Renal cortex interstitium (tissue), 11 donors: Measurements from ENCODE around the gene SYT5. TPM values are rescaled to one million over a fixed set of nuclear protein-coding genes. Genes with fewer than 3 reads are reported as not detected.
"Not testable (repeated sequence)": the region's sequence is repeated elsewhere in the genome, so short reads cannot be mapped to it uniquely, and the experiment has no call there.

ENCODE experiments used
- DNase-seq, 11 donors: peaks; one replicate each; pipeline ENCODE4 v3.0.0-alpha.2; 2013; ENCODE audit warnings: low read depth in 9 of 11, low spot score in 4 of 11; ENCODE audit errors: extremely low read depth in 1 of 11
- polyA plus RNA-seq, 3 donors: library from polyadenylated mRNA; unstranded; fragments of 120-200 nt; gene quantifications; one replicate each; pipeline ENCODE4 v1.2.1, GENCODE V29; 2013; ENCODE audit not compliant: insufficient read length in 3 of 3

SYT5 gene
- polyA plus RNA-seq, 3 donors = 0.11 to 0.47 (median 0.44) TPM

DNA sequence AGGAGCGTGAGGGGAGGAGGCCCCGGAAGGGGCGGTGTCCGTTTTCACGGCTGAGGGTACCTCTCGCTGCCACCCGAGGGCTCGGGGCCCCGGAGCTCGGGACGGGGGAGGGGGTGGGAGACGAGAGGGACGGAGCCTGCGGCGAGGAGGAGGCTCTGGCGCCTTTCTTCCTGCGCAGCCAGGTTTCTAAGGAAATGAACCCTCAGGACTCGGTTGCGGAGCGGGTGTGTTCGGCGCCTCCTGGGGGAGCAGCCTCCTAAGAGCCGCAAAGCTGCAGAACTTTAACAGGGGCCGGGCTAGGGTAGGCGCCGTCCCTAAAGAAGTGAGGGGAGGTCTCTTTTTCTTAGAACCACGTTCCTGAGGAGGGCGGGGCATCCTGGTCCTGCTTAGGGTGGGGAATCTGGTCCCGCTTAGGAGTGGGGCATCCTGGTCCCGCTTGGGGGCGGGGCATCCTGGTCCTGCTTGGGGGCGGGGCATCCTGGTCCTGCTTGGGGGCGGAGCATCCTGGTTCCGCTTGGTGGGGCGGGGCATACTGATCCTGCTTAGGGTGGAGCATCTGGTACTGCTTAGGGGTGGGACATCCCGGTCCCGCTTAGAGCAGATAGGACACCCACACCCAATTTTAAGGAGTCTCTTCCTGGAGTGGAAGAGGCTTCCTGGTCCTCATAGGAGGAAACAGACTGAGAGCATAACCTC lies 6.2 kb downstream of the SYT5 start:
- peak in 1 of 11 donors; percentile 18 for DNase-seq

DNA sequence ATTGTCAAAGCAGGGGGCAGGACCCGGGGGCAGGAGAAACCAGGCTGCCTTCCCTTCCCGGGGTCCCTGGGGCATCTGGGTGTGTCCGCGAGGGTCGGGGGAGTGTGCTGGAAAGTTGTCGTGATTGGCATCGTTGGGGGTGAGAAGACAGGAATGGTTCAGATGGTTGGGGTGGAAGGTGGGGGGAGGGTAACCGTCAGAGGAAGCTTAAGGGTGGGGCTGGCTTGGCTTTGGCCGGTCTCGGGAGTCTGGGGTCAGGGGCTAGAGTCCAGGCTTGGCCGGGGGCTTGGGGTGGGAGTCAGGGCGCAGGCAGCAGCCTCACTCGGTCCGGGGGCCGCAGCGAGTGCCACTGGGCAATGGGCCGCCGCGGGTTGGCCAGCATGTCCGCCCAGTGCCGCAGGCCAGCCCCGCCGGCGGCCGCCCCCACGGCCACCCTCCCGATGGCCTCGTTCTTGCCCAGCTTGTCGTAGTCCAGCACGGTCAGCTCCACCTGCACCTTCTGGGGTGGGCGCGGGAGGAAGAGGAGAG lies 6.8 kb downstream of the SYT5 start:
- no peak for DNase-seq

DNA sequence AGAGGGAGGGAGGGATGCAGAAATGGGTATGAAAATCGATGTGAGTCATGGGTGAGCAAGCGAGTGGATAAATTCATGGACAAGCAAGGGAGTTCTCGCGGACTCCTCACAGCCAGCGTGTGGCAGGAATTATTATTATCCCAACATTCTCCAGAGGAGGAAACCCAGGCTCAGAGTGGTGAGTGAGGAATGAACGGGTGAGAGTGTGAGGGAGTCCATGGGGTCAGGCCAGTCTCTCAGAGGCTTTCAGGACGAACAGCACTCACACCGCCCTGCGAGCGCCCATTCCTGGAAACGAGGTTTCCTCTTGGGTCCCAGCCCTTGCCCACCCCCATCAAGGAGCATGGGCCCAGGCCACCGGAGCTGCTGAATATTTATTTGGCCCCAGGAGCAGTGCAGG lies 7.3 kb downstream of the SYT5 start:
- no peak for DNase-seq

DNA sequence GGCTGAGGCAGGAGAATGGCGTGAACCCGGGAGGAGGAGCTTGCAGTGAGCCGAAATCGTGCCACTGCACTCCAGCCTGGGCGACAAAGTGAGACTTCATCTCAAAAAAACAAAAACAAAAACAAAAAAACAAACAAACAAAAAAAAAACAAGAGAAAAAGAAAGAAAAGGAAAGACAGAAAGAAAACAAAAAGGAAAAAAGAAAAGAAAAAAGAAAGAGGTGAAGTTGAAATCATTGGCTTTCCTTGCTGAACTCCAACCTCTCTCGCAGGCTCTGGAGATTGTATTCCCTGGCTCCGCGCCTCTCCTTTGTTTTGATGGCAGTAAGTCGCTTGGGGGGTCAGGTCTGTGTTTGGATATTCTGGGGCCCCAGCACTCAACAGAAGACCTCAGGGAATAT lies 7.8 kb downstream of the SYT5 start:
- not testable (repeated sequence) for DNase-seq

DNA sequence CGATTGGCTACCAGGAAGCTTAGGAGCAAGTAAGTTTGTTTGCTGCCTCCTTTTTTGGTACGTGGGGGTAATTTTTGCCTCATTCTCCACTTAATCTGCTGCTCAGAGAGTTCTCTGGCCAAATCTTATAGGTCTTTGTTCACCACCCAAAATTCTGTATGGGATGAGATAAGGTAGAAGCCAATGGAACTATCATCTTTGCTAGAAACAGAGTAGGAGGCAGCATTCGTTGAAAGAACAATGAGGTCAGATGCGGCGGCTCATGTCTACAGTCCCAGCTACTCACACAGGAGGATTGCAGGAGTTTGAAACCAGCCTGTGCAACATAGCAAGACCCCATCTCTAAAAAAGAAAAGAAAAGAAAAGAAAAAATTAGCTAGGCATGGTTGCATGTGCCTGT lies 8.6 kb downstream of the SYT5 start:
- DNase-seq = no peak

DNA sequence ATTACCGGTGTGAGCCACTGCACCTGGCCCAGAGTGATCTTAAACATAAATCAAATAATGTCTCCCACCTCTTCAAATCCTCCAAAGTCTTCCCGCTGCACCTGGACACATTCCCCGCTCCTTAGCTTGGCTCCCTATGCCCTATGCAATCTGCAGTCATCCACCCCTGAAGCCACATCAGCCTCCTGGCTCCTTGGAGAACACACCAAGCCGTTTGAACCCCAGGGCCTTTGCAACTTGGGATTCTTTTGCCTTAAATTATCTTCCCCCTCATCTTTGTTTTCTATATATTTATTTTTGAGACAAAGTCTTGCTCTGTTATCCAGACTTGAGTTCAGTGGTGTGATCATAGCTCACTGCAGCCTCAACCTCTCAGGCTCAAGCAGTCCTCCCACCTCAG lies 11.0 kb downstream of the SYT5 start:
- no peak for DNase-seq

DNA sequence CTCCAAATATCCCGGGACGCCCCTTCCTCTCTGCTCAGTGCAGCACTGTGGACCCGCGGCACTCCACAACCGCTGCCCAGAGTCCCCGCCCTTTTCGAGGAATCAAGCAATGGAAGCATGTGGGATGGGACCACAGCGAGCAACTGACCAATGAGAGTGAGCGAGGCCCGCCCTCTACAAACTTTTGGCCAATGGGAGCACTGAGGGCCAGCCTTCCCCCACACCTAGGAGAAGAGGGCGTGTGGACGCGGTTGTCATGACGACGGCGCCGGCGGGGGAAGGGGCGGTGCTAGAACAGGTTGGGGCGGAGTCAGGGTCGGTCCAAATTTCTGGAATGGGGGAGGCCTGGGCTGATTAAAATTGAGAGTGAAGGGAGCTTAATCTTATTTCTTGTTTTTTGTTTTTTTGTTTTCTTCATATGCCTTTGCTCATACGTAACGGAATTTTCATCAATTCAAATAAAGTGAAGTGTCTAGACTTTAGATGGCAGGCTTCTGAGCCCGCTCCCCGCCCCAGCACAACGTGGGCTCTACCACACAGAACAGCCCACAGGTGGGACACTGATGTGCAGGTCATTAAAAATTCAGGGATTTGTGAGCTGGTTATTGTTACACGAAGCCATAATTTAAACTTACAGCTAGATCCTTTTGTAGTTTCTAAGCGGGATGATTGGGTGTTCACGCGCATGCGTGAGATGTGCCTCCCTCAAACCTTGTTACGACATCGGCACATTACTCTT lies 13.4 kb downstream of the SYT5 start, which contains the start of gene DNAAF3:
TSS of gene DNAAF3 (minus strand) at position 84 of the 739 bp plus-strand sequence. CDS start 200 bp downstream, outside the sequence.
- peak; percentile 83 to 96 (median 91) for DNase-seq

DNA sequence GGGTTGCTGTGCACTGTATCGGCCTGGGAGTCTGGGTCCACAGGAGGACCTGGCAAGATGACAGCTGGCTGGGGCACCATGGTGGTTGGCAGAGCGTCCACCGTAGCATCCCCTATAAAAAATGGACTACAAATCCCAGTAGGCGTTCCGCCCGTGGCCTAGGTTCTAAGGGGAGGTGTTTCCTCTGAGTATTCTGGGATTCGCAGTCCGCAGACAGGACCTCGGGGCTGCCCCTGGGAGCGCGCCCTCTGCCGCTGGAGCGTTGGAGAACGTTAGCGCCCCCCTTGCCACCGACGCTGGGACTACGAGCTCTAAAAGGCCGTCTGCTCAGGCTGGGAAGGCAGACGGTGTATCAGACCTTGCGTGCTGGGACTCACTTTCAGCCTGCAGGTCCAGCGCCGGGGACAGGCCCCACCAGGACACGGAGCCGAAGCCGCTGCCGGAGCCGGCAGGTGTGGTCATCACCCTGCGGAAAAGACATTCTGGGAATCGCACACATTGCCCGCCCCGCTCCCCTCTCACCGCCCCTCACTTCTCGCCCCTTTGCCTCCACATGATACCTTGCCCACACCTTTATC lies 14.0 kb downstream of the SYT5 start:
- DNase-seq = peak in 4 of 11 donors; percentile 52 to 68 (median 60)

DNA sequence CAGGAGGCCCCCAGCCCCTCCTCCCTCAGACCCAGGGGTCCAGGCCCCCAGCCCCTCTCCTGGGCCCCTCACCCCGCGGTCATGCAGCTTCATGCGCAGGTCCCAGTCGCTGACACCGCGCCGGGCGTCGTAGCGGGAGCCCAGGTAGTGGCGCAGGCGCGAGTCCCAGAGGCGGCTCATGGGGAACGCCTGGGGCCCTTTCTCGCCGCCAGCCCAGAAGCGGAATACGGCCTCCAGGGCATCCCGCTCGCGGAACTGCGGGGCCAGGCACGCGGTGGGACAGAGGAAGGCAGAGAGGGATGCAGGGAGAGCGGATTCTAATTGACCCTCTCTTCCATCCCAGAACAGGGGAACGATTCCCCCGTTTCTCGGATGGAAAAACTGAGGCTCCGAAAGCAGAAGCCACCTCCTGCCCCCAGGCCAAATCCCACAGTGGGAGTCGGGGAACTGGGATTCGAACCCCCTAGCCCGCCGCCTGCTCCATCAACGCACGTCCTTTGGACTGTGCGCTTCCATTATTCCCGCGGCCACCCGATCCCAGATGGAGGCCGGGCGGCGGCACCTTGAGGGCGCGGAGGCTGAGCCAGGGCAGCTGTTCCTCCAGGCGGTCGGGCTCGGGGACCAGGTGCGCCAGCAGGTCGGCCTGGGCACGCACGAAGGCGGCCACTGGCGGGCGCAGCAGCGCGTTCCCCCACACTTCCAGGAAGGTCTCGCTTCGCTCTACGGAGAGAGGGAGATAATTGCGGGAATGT lies 18.3 kb downstream of the SYT5 start:
- no peak for DNase-seq

DNA sequence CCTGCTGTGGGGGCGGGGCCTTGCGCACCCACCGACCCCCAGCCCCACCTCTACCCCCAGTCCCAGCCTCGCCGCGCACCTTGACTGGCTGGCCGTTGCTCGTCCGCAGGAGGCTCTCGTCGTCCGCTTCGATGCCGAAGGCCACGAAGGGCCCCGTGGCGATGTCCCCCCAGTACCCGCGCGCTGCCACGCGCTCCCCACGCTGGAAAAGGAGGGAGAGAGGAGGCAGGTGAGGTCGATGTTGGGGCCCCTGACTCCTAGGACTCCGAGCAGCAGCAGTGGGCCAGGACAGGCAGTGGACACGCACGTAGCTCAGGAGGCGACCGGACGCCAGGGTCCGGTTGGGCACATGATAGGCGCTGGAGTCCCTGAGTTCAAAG lies 19.1 kb downstream of the SYT5 start:
- no peak for DNase-seq

DNA sequence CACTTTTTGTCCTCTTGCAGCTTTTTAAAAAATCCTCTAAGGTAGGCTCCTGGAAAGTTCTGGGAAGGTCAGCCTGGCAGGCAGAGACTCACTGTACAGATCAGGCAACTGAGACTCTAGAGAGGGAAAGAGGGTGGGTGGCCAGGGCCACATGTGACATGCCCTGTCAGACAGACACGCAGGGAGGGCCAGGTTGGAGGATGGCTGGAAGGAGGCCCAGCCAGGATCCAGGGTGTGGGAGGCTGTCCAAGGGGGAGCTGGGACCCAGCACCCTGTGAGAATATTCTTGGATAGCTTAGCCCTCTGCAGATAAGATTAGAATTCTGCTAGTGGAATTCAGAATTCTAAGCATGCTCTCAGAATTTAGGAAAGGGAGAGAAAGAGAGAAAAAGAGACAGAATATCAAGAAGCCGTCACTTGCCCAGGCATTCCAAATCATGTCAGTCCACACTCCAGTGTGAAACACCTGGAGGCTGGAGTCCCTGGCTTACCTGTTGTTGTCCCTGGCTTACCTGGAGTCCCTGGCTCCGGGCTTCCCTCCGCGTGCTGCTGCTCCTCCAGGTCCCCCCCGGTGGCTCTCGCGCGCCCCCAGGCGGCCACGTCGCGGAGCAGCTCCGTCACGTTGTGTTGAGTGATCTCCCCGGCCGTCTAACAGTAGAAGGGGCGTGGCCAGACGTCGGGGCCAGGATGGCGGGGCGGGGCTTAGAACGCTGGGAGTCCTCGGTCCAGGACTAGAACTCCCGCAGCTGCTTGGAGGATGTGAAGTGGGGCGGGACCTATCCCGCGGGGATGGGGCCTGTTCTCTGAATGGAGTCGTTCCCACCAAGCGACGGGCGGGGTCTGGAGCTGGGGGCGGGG lies 19.7 kb downstream of the SYT5 start:
- peak in 7 of 11 donors; percentile 46 to 80 (median 70) for DNase-seq

DNA sequence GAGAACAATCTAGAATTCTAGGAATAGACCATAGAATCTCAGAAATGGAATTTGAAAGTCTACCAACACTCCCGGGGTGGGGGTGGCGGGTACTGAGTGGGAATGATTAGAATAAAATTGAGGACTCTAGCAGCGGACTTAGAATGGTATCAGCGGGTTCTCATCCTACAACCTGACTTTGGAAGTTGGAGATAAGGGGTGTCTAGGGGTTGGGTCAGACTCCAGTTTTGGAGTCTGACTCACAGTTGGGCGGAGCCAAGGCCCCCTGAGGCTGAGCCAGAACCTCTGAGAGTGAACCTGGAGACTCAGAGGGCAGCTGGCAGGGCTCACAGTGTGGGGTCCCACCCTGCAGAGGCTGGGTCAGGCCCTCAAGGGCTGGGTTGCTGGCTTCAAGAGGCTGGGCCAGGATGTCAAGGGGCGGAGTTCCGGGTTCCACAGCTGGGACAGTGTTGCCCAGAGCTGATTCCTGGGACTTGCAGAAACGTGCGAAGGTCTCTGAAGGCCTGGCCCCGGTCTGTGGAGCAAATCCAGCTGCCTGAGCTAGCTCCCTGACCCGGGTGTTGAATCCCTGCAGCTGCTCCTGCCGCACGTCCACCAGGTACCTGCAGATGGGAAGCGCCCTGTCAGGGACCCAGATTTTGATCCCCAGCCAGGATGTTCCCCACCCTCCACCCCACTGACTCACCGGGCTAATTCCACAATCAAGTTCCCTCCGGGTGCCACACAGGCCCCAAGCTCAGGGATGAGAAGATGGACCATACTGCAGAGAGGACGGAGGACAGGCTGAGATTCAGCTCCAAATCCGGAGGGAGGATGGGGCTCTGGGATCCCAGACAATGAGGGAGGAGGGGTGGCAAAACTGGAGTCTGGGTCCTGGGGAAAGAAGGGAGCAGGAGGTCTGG lies 21.0 kb downstream of the SYT5 start:
- no peak for DNase-seq

DNA sequence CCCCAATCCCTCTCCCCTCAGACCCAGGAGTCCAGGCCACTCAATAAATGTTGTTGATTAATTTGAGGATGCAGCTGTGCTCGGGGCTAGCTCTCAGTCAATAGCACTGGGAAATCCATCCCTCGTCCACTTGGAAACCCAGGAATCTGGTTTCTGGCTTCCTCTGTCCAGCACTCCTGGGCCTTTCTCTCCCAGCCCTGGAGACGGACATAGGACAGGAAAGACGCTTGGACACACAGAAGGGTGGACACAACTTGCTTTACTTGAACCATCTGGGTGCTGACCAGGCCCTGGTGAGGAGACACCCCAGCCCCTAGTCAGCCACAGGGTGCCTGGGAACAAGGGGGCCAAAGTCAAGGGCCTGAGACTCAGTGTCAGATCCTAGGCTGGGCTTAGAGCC lies 21.7 kb downstream of the SYT5 start:
- no peak for DNase-seq

DNA sequence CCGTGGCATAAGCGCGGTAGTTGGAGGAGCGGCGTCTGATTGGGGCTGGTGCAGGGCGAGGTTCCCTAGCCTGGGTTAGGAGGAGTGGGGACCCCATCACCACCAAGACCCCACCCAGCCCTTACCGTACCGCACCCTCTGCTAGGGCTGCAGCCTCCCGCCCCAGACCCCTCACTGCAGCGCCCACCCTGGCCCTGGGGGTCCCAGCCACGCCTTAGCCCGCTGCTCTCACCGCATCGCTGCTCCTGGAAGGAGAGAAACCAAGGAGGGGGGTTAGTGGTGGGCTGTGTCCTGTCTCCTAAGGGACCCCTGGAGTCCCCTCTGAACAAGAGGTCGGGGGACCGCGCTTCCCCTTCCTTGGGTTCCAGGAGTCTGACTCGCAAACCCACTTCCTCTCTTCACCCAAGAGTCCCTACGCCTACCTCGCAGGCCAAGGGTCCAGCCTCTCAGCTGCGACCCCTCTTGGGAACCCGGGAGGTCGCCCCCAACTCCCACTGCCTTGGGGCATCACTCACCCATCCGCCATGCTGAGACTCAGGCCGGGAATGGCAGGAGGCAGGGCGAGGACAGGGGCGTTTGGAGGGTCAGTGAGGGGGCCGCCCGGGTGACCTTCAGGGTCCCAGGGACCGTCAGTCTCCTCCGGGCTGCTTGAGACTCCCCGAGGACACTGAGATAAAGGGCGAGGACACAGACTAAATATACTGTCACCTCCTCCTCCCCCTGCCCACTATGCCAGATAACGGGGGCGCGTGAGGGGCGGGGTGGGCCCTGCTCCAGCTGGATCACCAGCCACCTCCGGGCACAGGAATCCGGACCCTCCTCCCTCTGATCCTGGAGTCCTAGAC lies 22.8 kb downstream of the SYT5 start, which contains the start of gene TNNI3:
TSS of gene TNNI3 (minus strand) at position 669 of the 845 bp plus-strand sequence. CDS start at position 526, 143 bp downstream.
- no peak for DNase-seq

DNA sequence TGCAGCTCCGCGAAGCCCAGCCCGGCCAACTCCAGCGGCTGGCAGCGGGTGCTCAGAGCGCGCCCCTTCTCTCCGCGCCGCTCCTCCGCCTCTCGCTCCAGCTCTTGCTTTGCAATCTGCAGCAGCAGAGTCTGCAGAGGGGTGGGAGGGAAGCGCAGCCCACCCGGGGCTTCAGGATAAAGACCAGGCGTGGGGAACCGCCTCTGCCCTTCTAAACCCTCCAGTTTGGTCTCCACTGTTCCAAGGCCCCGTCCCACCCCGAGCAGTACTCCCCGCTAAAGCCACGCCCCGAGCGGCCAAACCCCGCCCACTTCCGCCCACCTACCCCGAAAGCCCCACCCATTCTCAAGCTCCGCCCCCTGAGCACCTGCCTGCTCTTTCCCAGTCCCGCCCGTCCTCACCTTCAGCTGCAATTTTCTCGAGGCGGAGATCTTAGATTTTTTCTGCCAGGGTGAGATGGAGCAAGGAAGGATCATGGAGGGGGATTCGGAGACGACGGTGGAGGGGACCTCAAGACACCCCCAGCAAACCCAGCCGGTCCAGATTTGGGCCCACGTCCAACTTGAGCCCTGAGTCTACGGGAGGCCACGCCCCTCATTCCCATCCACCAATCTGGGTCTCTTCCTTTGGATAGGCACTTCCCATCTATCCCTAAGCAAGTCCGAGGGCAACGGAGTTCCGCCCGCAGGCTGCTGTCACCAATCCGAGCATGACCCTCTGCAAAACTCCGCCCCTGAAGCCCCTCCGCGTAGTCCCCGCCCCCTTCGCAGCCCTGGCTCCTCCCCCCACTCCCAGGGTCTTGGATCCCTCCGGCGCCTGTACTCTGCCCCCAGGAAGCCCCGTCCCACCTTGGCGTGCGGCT lies 23.7 kb downstream of the SYT5 start:
- peak in 1 of 11 donors; percentile 35 for DNase-seq
